WERI-Rb-1 (cell line): ENCODE data around the gene NT5C3B.
A peak's percentile ranks its signal among the peaks of the same experiment; 100 is the strongest.
"Not testable (repeated sequence)": the region's sequence is repeated elsewhere in the genome, so short reads cannot be mapped to it uniquely, and the experiment has no call there.

ENCODE experiments used
- DNase-seq: peaks from one replicate; pipeline ENCODE4 v3.0.0-alpha.2; 2020
- H3K27ac ChIP-seq: fragments of 250-450 bp; sonication (Bioruptor Pico); 2 replicates; pipeline ENCODE4 v1.5.1; 2020; ENCODE audit warnings: mild to moderate bottlenecking, moderate library complexity
- H3K27me3 ChIP-seq: fragments of 250-450 bp; sonication (Bioruptor Pico); 2 replicates; pipeline ENCODE4 v1.5.1; 2021; ENCODE audit warnings: mild to moderate bottlenecking, low read depth, moderate library complexity; ENCODE audit not compliant: insufficient read depth, severe bottlenecking
- H3K36me3 ChIP-seq: fragments of 250-450 bp; sonication (Bioruptor Pico); 2 replicates; pipeline ENCODE4 v1.5.1; 2020; ENCODE audit warnings: mild to moderate bottlenecking, moderate library complexity
- H3K4me3 ChIP-seq: 2 replicates; pipeline ENCODE4 v1.5.1; 2011; ENCODE audit warnings: low read depth, mild to moderate bottlenecking, control low read depth, low read length
- H3K9me3 ChIP-seq: fragments of 250-450 bp; sonication (Bioruptor Pico); 2 replicates; pipeline ENCODE4 v1.5.1; 2021; ENCODE audit warnings: mild to moderate bottlenecking, moderate library complexity; ENCODE audit not compliant: severe bottlenecking
- CTCF ChIP-seq: IDR thresholded peaks from 2 replicates; pipeline ENCODE4 v1.5.1; 2011; ENCODE audit warnings: low read depth, mild to moderate bottlenecking, control low read depth, inconsistent platforms, low read length

Gene NT5C3B

GRCh38 chr17:41849251-41849990 is 13.4 kb upstream of the NT5C3B start:
- H3K27me3 ChIP-seq = no peaks in the 10 kb centered on the region
- no peak for TF ChIP-seq CTCF
- DNase-seq = no peak
- no peak overlapping the region for H3K4me3 ChIP-seq
- peaks cover 56% of the 10 kb centered on the region for H3K36me3 ChIP-seq
- H3K27ac ChIP-seq = no peak overlapping the region
- no peaks in the 10 kb centered on the region for H3K9me3 ChIP-seq

GRCh38 chr17:41848788-41849187 is 12.8 kb upstream of the NT5C3B start:
- no peak overlapping the region for H3K4me3 ChIP-seq
- no peak for DNase-seq
- H3K27me3 ChIP-seq = no peaks in the 10 kb centered on the region
- no peaks in the 10 kb centered on the region for H3K9me3 ChIP-seq
- peaks cover 50% of the 10 kb centered on the region for H3K36me3 ChIP-seq
- TF ChIP-seq CTCF = no peak
- H3K27ac ChIP-seq = no peak overlapping the region

- no peak for DNase-seq
- Histone ChIP-seq H3K36me3 (peaks cover 17% of the 10 kb centered on the region), H3K4me3 (no peak overlapping the region), H3K27ac (no peak overlapping the region), H3K27me3 (no peaks in the 10 kb centered on the region), H3K9me3 (no peaks in the 10 kb centered on the region)
- TF ChIP-seq CTCF = no peak
Measured at GRCh38 chr17:41844971-41845370, 8.9 kb upstream of the NT5C3B start.

- H3K36me3 ChIP-seq, DNase-seq, H3K27me3 ChIP-seq, H3K4me3 ChIP-seq, H3K9me3 ChIP-seq, H3K27ac ChIP-seq: not testable (repeated sequence)
Measured at GRCh38 chr17:41840781-41841180, 4.7 kb upstream of the NT5C3B start.

GRCh38 chr17:41839448-41839847 is 3.4 kb upstream of the NT5C3B start:
- not testable (repeated sequence) for H3K27ac ChIP-seq, H3K27me3 ChIP-seq, DNase-seq, H3K9me3 ChIP-seq, H3K4me3 ChIP-seq
- peaks cover 10% of the 10 kb centered on the region for H3K36me3 ChIP-seq

- TF ChIP-seq CTCF = no peak
- Histone ChIP-seq H3K27me3 (no peaks in the 10 kb centered on the region), H3K4me3 (peak within 1 kb of the TSS; percentile 94; the same call in 1 of the 2 replicates), H3K36me3 (peaks cover 24% of the 10 kb centered on the region), H3K27ac (no peak within 1 kb of the TSS), H3K9me3 (no peaks in the 10 kb centered on the region)
- no peak for DNase-seq
Measured at GRCh38 chr17:41837761-41838538, 1.9 kb upstream of the NT5C3B start, which contains the start of gene KLHL10. KLHL10 (plus strand) TSS chr17:41837825; CDS start chr17:41837933, 108 bp downstream.
